Measurements from ENCODE around the gene EDNRA.
A peak's percentile ranks its signal among the peaks of the same experiment; 100 is the strongest.

DNA sequence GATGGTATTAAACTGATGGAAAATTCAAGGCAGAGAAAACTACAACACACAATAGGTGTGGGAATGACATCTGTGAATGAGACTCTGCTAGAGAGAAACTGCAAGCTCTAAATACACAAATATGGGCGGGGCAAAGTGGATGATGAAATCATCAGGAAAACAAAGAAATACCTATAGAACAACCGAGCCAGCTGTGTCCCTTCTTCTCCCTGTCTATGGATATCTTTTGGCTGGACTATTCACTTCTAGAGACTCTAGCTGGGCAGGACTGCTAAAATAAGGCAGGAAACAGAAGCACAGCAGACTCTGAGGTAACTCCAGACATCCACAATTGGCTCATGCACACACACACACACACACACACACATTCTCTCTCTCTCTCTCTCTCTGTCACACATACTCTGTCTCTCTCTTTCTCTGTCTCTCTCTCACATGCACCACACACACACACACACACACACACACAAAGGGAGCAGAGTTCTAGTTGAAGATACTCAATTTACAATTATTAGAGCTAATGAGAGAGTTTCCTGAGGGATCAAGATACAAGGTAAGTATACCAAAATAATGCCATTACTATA is 27.2 kb upstream of the EDNRA start:
- no peak for TF ChIP-seq POLR2A (IDR thresholded peaks at IDR 0.05; ENCODE audit: low read depth, low read length)
- no peak for TF ChIP-seq CTCF (conservative IDR thresholded peaks at IDR 0.05; ENCODE audit: low read depth, low read length)
- no peak for TF ChIP-seq MXI1 (IDR thresholded peaks at IDR 0.05; ENCODE audit: borderline replicate concordance, low read depth, low read length)
- TF ChIP-seq BHLHE40 (IDR thresholded peaks at IDR 0.05; ENCODE audit: low read depth, low read length) = no peak
- TF ChIP-seq RAD21 (IDR thresholded peaks at IDR 0.05; ENCODE audit: low read length) = no peak
- TF ChIP-seq FOS (IDR thresholded peaks at IDR 0.05; ENCODE audit: low read depth, low read length) = no peak
- TF ChIP-seq SMC3 (IDR thresholded peaks at IDR 0.05; ENCODE audit: low read depth, low read length) = no peak
- TF ChIP-seq MAZ (IDR thresholded peaks at IDR 0.05; ENCODE audit: borderline replicate concordance, low read depth, low read length) = no peak
- no peak for TF ChIP-seq MAFK (IDR thresholded peaks at IDR 0.05; ENCODE audit: low read depth, low read length)
- peak; percentile 7; the same call in 1 of the 2 replicates for TF ChIP-seq CEBPB (IDR thresholded peaks at IDR 0.05; ENCODE audit: low read depth, low read length)
- TF ChIP-seq RCOR1 (IDR thresholded peaks at IDR 0.05; ENCODE audit: insufficient replicate concordance, low read length) = no peak

Measured in IMR-90 (cell line).